Measurements from ENCODE around the gene BCKDK. TPM values are rescaled to one million over a fixed set of nuclear protein-coding genes. Genes with fewer than 3 reads are reported as not detected.
A peak's percentile ranks its signal among the peaks of the same experiment; 100 is the strongest.

Gene BCKDK
- 16.9 and 39.5 TPM in 2 replicates for total RNA-seq (ENCODE audit: low replicate concordance)

DNA sequence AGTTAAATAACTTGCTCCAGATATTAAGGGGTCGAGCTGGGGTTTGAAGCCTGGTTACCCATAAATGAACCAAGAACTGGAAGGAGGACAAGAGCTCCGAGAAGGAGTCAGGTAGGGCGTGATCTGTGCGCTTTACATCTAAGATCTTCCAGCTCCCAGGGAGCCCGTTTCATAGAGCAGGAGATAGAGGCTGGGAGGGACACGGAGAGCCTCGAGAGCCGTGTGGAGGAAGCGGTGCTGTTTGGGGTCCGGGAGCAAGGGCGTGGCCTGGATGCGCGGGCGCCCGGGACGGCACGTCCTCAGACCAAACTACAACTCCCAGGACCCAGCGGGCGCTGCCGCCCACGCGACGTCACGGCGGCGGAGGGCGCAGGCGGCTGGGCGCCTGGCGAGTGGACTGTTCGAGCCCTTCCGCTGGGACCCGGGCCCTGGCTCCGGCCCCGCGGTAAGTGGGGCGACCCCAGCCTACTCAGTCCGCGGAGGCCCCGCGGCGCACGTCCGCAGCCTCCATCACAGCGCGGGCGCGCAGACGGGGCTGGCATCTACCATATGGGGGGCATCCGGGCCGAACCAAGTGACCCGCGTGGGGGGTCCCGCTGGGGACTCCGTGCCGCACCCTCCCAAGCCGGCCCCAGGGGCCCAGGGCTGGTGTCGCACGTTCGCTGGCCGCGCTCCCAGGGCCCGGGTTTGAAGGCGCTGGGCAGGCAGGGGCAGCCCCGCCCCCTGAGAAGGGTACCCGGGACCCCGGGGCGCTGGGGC is at the start of gene BCKDK:
TSS of gene BCKDK (plus strand) at position 352 of the 759 bp plus-strand sequence. CDS start 838 bp downstream, outside the sequence.
- DNase-seq (ENCODE audit: low read depth) = peak; percentile 62
- TF ChIP-seq, protein P1, sequence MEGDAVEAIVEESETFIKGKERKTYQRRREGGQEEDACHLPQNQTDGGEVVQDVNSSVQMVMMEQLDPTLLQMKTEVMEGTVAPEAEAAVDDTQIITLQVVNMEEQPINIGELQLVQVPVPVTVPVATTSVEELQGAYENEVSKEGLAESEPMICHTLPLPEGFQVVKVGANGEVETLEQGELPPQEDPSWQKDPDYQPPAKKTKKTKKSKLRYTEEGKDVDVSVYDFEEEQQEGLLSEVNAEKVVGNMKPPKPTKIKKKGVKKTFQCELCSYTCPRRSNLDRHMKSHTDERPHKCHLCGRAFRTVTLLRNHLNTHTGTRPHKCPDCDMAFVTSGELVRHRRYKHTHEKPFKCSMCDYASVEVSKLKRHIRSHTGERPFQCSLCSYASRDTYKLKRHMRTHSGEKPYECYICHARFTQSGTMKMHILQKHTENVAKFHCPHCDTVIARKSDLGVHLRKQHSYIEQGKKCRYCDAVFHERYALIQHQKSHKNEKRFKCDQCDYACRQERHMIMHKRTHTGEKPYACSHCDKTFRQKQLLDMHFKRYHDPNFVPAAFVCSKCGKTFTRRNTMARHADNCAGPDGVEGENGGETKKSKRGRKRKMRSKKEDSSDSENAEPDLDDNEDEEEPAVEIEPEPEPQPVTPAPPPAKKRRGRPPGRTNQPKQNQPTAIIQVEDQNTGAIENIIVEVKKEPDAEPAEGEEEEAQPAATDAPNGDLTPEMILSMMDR (IDR thresholded peaks at IDR 0.05; ENCODE audit: insufficient read depth, low read length) = no peak

DNA sequence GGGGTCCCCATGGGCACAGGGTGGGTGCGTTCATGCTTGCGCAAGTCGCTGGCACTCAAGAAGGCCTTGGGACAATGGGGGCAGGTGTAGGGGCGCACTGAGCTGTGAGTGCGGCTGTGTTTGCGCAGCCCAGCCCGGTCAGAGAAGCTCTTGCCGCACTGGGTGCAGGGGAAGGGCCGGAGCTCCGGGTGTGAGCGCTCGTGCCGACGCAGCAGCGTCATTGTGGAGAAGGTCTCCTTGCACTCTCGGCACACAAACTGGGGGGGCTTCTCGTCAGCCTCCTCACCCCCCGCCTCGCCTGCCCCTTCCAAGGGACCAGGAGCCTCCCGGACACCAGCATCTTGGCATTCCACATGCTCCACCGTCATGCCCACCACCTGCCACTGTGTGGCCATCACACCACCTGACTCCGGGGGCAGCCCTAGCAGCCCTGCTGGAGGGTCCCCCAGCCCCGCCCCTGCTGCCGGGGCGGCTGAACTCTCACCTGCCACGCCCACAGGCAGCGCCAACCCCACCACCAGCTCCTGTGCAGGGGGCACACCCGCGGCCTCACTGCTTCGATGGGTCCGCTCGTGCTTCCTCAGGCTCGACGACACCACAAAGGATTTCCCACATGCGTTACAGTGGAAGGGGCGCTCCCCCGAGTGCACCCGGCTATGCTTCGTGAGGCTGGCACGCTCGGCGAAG is 46.9 kb upstream of the BCKDK start:
- no peak for DNase-seq (ENCODE audit: low read depth)
- no peak overlapping the region for H3K4me3 ChIP-seq (ENCODE audit: low read depth, low read length)
- TF ChIP-seq, protein P1 (IDR thresholded peaks at IDR 0.05; ENCODE audit: insufficient read depth, low read length) = no peak

More for the DNA sequence above, at the start of gene BCKDK:
- H3K4me3 ChIP-seq (ENCODE audit: low read depth, low read length) = peak within 1 kb of the TSS; percentile 90

DNA sequence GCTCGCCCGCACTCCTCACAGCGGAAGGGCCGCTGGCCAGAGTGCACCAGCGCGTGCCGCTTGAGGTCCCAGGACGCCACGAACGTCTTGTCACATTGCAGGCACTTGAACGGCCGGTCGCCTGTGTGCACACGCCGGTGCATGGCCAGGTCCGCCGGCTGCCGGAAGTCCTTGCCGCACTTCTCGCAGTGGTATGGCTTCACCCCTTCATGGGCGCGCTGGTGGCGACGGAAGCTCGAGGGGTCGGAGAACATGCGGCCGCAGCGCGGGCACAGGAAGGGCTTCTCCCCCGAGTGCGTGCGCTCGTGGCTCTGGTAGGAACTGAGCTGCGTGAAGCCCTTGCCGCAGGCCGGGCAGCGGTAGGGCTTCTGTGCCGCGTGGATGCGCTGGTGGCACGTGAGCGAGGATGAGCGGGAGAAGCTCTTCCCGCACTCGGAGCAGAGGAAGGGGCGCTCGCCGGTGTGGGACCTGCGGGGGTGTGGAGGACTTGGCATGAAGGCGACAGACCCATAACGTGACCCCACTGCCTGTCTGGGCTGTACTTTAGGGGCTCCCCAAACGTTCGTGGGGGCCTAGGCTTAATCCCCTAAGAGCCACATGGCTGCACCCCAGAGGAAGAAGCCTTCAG is 46.3 kb upstream of the BCKDK start:
- no peak overlapping the region for H3K4me3 ChIP-seq (ENCODE audit: low read depth, low read length)
- TF ChIP-seq, protein P1 (IDR thresholded peaks at IDR 0.05; ENCODE audit: insufficient read depth, low read length) = no peak
- no peak for DNase-seq (ENCODE audit: low read depth)

GRCh38 chr16:31063495-31063842 is 44.7 kb upstream of the BCKDK start:
- TF ChIP-seq, protein P1 (IDR thresholded peaks at IDR 0.05; ENCODE audit: insufficient read depth, low read length) = no peak
- DNase-seq (ENCODE audit: low read depth) = no peak
- no peak overlapping the region for H3K4me3 ChIP-seq (ENCODE audit: low read depth, low read length)

DNA sequence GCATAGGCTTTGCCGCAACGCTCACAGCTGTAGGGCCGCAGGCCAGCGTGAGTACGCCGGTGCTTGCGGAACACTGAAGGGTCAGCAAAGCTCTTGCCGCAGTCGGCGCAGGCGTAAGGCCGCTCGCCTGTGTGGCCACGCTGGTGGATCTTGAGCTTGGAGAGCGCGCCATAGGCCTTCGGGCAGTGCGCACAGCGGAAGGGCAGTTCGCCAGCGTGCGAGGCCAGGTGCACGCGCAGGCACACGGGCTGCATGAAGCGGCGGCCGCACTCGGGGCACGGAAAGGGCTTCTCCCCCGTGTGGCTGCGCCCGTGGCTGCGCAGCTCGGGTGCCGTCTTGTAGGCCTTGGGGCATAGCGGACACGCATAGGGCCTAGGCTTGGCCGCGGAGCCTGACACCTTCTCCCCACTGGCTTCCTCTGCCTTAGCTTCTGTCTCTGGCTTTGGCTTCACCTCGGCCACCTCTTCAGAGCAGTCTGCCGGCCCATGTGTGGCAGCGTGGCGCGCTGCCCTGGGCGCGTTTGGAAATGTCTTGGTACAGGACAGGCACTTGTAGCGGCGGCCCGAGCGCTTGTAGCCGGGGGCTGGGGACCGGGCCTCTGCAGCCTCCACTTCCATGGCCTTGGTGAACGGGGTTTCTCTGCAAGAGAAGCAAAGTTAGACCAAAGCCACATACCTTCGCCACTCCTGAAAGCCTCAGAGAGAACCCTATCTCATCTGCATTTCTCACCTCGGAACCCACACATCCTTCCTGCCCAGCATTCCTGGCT is 44.2 kb upstream of the BCKDK start:
- DNase-seq (ENCODE audit: low read depth) = no peak
- TF ChIP-seq, protein P1 (IDR thresholded peaks at IDR 0.05; ENCODE audit: insufficient read depth, low read length) = no peak
- peak overlapping the region; percentile 13 for H3K4me3 ChIP-seq (ENCODE audit: low read depth, low read length)

GRCh38 chr16:31064882-31065461 is 43.2 kb upstream of the BCKDK start:
- TF ChIP-seq, protein P1 (IDR thresholded peaks at IDR 0.05; ENCODE audit: insufficient read depth, low read length) = no peak
- peak; percentile 97 for DNase-seq (ENCODE audit: low read depth)
- H3K4me3 ChIP-seq (ENCODE audit: low read depth, low read length) = peak overlapping the region; percentile 45

All from fibroblast of the aortic adventitia (primary cell).